OCI-LY3 (cell line): ENCODE data around the gene ITFG1.

Experiments
- H2AFZ ChIP-seq: fragments of 200-600, 300-600 bp; shearing (Covaris generic); 2 replicates; pipeline ENCODE4 v1.6.0; 2014; ENCODE audit warnings: antibody characterized with exemption, low read depth, low read length
- H3K27ac ChIP-seq: fragments of 200-600, 300-600 bp; sonication (generic); 2 replicates; pipeline ENCODE4 v1.5.1; 2014; ENCODE audit warnings: mild to moderate bottlenecking, low read length, moderate library complexity, mixed read lengths
- H3K27me3 ChIP-seq: fragments of 200-600, 300-600 bp; sonication (generic); 2 replicates; pipeline ENCODE4 v1.6.1; 2014; ENCODE audit warnings: low read depth, low read length, mixed read lengths
- H3K36me3 ChIP-seq: fragments of 200-600, 300-600 bp; sonication (generic); replicated peaks from 2 replicates; pipeline ENCODE3; 2014; ENCODE audit warnings: low read depth, low read length, mixed read lengths
- H3K4me1 ChIP-seq: fragments of 300-600, 200-600 bp; sonication (generic); 2 replicates; pipeline ENCODE4 v1.6.1; 2014; ENCODE audit warnings: low read length, mixed read lengths
- H3K4me2 ChIP-seq: fragments of 200-600, 300-600 bp; sonication (generic); 2 replicates; pipeline ENCODE4 v1.6.1; 2014; ENCODE audit warnings: low read length, mixed read lengths
- H3K4me3 ChIP-seq: fragments of 300-600, 200-600 bp; sonication (generic); 2 replicates; pipeline ENCODE4 v1.5.1; 2014; ENCODE audit warnings: antibody characterized with exemption, mild to moderate bottlenecking, low read length, moderate library complexity
- H3K79me2 ChIP-seq: fragments of 300-600, 200-600 bp; shearing (Covaris generic); 2 replicates; pipeline ENCODE4 v1.6.1; 2014; ENCODE audit warnings: mild to moderate bottlenecking, low read length, mixed read lengths
- H3K9ac ChIP-seq: fragments of 300-600, 200-600 bp; shearing (Covaris generic); 2 replicates; pipeline ENCODE4 v1.6.0; 2014; ENCODE audit warnings: mild to moderate bottlenecking, low read length, moderate library complexity
- H3K9me3 ChIP-seq: fragments of 200-600, 300-600 bp; shearing (Covaris generic); 2 replicates; pipeline ENCODE4 v1.6.1; 2014; ENCODE audit warnings: low read length, mixed read lengths; ENCODE audit not compliant: insufficient read depth
- H4K20me1 ChIP-seq: fragments of 200-600, 300-600 bp; sonication (generic); 2 replicates; pipeline ENCODE4 v1.6.1; 2016; ENCODE audit warnings: low read length, mixed read lengths; ENCODE audit not compliant: insufficient read depth
- CTCF ChIP-seq: fragments of 200-600, 300-600 bp; sonication (generic); IDR thresholded peaks from 2 replicates; pipeline ENCODE4 v1.5.1; 2014; ENCODE audit warnings: antibody characterized with exemption, low read length, low read depth
- EZH2phosphoT487 ChIP-seq: fragments of 200-600 bp; shearing (Covaris generic); IDR thresholded peaks from 2 replicates; pipeline ENCODE4 v1.6.1; 2018; ENCODE audit warnings: antibody characterized with exemption, mixed run types, low read depth

Gene ITFG1

GRCh38 chr16:47254756-47255155, 206.1 kb downstream of the ITFG1 start:
- Histone ChIP-seq H3K36me3 (no peaks in the 10 kb centered on the region), H3K79me2 (no peaks in the 10 kb centered on the region), H2AFZ (no peak overlapping the region), H4K20me1 (no peaks in the 10 kb centered on the region), H3K27ac (no peak overlapping the region), H3K4me2 (no peak overlapping the region), H3K9me3 (no peaks in the 10 kb centered on the region), H3K4me3 (no peak overlapping the region), H3K4me1 (no peaks in the 10 kb centered on the region), H3K27me3 (no peaks in the 10 kb centered on the region), H3K9ac (no peak overlapping the region)
- TF ChIP-seq CTCF (no peak), EZH2phosphoT487 (no peak)

GRCh38 chr16:47250983-47251382, 209.9 kb downstream of the ITFG1 start:
- TF ChIP-seq CTCF (no peak), EZH2phosphoT487 (no peak)
- H3K4me2 ChIP-seq: no peak overlapping the region
- no peaks in the 10 kb centered on the region for H3K9me3 ChIP-seq
- H3K4me3 ChIP-seq: no peak overlapping the region
- no peak overlapping the region for H3K27ac ChIP-seq
- no peaks in the 10 kb centered on the region for H3K79me2 ChIP-seq
- H3K36me3 ChIP-seq: no peaks in the 10 kb centered on the region
- no peak overlapping the region for H2AFZ ChIP-seq
- no peaks in the 10 kb centered on the region for H4K20me1 ChIP-seq
- no peak overlapping the region for H3K9ac ChIP-seq
- no peaks in the 10 kb centered on the region for H3K4me1 ChIP-seq
- H3K27me3 ChIP-seq: no peaks in the 10 kb centered on the region

- H3K36me3 ChIP-seq: no peaks in the 10 kb centered on the region
- H3K4me3 ChIP-seq: no peak overlapping the region
- no peaks in the 10 kb centered on the region for H4K20me1 ChIP-seq
- no peaks in the 10 kb centered on the region for H3K27me3 ChIP-seq
- no peaks in the 10 kb centered on the region for H3K4me1 ChIP-seq
- no peak overlapping the region for H2AFZ ChIP-seq
- no peak for TF ChIP-seq EZH2phosphoT487
- TF ChIP-seq CTCF: no peak
- H3K27ac ChIP-seq: no peak overlapping the region
- H3K9me3 ChIP-seq: no peaks in the 10 kb centered on the region
- H3K79me2 ChIP-seq: no peaks in the 10 kb centered on the region
- H3K9ac ChIP-seq: no peak overlapping the region
- H3K4me2 ChIP-seq: no peak overlapping the region
Measured at GRCh38 chr16:47247690-47248089, 213.2 kb downstream of the ITFG1 start.

- no peaks in the 10 kb centered on the region for H3K79me2 ChIP-seq
- H3K4me2 ChIP-seq: no peak overlapping the region
- no peak overlapping the region for H3K9ac ChIP-seq
- H4K20me1 ChIP-seq: no peaks in the 10 kb centered on the region
- no peak overlapping the region for H3K27ac ChIP-seq
- H3K4me3 ChIP-seq: no peak overlapping the region
- no peaks in the 10 kb centered on the region for H3K9me3 ChIP-seq
- H3K4me1 ChIP-seq: no peaks in the 10 kb centered on the region
- TF ChIP-seq EZH2phosphoT487 (no peak), CTCF (no peak)
- H2AFZ ChIP-seq: no peak overlapping the region
- H3K36me3 ChIP-seq: no peaks in the 10 kb centered on the region
- no peaks in the 10 kb centered on the region for H3K27me3 ChIP-seq
Measured at GRCh38 chr16:47244206-47244605, 216.7 kb downstream of the ITFG1 start.
